GM19455 (cell line): ENCODE results near the gene C1QTNF12.
"Not testable (repeated sequence)": the region's sequence is repeated elsewhere in the genome, so short reads cannot be mapped to it uniquely, and the experiment has no call there.

ENCODE experiments used
- ATAC-seq: cut with Tn5 transposase; IDR thresholded peaks from one replicate; pipeline ENCODE4 v1.9.1; 2021; ENCODE audit not compliant: unreplicated experiment

Gene C1QTNF12

DNA sequence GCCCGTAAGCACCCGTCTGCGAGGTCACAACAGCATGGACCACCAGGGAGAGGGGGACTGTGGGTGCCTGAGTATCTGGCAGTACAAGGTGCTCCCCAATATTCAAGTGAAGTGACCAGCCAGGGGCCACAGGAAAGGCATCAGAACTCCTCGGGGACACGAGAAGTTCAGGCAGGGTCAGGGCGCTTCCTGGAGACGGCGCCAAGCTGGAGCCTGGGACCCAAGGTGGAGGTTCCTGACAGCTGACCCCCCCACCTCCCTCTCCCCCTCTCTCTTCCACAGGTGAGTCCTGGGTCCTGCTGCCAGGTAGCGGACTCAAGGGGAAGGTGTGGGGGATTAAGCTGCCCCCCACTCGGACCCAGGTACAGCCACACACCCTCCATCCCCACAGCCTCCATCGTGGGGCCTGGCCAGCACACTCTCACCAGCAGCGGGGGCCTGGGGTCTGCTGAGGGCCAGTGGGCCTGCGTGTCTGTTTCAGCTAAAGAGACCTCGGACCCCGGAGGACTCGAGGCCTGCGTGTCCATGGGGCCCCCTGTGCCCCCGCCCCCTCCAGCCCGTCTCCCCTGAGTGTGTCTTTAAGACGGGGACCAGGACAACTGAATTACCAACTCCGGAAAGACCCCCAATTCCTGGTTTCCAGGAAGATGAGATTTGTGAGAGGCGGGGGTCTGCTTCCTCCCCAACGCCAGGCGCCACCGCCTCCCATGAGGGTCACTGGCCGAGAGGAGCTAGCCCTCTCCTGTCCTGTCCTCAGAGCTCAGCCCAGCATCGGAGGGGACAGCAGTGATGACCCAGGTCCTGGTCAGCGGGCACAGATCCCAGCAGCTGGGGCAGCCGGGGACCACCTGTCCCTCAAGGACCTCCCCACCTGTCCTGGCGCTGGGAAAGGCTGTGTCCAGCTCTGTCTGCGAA lies 46.3 kb downstream of the C1QTNF12 start:
- no peak for ATAC-seq

DNA sequence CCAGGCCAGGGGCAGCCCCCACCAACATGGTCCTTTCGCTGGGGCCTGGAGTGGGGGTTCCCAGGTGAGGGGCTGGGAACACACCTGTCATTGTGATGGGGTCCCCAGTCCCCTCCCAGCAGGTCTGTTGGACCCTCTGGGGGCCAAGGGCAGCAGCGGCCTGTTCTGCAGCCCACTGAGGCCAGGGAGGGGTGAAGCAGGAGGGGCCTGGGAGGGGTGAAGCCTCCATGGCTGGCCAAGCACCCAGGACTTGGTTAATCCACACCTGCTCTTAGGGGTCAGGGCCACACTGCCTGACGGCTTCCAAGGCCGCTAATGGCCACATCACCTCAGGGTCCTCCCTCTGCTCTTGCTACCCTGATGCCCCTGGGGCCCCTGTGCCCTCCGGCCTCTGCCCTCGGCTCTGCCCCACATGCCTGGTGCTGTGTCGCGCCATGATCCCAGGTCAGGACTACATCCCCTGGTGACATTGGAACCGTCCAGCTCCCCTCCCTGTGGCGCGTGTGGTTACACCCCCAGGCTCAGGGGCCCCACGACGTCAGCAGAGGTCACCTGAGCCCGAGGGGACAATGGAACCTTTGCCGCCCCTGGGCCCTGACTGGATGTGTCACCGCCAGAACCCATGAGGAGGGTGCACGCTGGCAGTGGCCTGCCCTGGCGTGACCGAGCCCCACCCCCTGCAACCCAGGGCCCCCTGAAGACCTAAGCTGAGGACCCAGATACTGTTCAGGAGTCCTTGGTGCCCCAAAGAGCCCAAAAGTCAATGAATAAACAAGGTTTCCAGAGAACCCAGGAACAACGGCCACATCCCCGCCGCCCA lies 47.2 kb downstream of the C1QTNF12 start:
- no peak for ATAC-seq

- no peak for ATAC-seq
Measured at GRCh38 chr1:1198423-1199140, 47.9 kb downstream of the C1QTNF12 start.

DNA sequence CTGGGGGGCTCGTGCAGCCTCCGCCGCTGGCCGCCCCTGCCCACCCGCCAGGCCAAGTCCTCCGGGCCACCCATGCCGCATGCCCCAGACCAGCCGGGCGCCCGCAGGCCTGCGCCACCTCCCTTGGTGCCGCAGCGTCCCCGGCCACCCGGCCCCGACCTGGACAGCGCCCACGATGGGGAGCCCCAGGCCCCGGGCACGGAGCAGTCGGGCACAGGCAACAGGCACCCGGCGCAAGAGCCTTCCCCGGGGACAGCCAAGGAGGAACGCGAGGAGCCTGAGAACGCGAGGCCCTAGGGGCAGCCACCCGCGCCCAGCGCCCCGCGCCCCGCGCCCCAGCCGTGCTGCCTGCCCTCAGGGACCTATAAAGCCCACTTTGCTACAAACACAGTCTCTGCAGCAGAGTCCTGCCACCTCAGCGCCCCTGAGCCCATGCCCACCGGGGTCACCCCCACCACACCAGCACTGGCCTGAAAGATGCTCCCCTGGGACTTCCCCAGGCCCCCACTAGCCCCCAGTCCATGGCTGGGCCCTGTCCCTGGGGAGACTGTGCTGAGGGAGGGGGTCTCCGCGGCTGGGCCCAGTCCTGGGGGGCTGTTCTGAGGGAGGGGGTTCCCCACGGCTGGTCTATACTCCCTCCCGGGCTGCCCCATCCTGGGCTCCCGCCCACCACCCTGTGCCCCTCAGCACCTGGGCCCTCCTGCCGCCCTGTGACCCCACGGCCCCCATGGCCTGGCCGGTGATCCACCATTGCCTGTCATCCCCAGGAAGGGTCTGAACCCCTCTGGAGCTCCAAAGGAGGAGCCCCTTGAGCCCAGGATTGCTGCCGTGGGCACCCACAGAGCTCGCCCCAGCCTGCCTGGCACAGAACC lies 48.7 kb downstream of the C1QTNF12 start:
- ATAC-seq, result no peak

DNA sequence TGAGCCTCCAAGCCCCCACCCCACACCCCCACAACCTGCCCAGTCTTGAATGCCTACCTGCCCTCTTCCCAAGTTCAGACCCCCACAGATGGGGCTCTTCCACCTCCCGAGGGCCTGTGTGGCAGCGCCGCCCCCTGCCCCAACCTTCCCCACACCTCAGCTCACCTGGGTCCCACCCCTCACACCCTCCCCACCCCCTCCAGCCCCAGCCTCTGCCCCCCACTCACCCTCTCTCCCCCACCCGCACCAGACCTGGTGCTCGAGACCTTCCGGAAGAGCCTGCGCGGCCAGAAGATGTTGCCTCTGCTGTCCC lies 49.4 kb downstream of the C1QTNF12 start:
- ATAC-seq, result no peak

GRCh38 chr1:1196431-1197187 lies 49.9 kb downstream of the C1QTNF12 start:
- no peak for ATAC-seq

- ATAC-seq, result not testable (repeated sequence)
Measured at GRCh38 chr1:1195726-1196125, 50.8 kb downstream of the C1QTNF12 start.

- no peak for ATAC-seq
Measured at GRCh38 chr1:1194723-1195122, 51.8 kb downstream of the C1QTNF12 start.
